HG03135 (cell line): Measurements from ENCODE around the gene ZNF239.
"Not testable (repeated sequence)": the region's sequence is repeated elsewhere in the genome, so short reads cannot be mapped to it uniquely, and the experiment has no call there.

Experiments
- ATAC-seq: cut with Tn5 transposase; IDR thresholded peaks from one replicate; pipeline ENCODE4 v1.9.1; 2021; ENCODE audit warnings: mild to moderate bottlenecking, moderate library complexity; ENCODE audit not compliant: unreplicated experiment

Gene ZNF239

DNA sequence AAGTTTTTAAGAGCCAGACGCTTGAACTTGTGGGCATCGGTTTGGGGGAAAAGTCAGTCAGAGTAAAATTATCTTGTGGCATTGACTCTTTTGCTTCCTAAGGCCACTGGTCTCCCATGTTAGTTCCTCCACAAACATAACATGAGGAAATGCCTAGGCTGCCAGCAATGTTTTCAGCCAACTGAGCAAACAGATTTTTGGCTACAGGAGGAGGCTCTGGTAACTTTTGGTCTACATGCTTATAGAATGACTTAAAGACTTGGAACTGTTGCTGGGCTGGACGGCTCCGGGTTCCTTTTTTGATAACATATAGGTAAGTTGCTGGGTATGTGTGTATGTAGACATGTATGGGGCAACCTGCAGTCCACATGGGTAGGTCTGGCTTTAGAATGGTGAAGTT, 9.6 kb upstream of the ZNF239 start:
- ATAC-seq = no peak

DNA sequence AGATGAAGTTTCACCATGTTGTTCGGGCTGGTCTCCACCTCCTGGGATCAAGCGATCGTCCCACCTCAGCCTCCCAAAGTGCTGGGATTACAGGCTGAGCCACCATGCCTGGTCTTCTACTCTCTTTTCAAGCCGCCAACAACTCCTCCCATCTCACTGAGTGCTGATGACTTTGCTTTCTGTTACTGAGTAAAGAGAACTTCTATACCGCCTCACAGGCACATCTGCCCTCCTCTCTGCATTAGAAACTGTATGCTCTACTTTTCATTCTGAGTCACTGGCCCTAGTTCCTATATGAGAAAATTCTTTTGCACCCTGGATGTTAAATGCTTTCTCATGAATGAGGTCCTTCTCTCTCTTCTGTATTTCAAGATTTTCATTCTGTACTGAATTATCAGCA, 2.2 kb upstream of the ZNF239 start:
- no peak for ATAC-seq

DNA sequence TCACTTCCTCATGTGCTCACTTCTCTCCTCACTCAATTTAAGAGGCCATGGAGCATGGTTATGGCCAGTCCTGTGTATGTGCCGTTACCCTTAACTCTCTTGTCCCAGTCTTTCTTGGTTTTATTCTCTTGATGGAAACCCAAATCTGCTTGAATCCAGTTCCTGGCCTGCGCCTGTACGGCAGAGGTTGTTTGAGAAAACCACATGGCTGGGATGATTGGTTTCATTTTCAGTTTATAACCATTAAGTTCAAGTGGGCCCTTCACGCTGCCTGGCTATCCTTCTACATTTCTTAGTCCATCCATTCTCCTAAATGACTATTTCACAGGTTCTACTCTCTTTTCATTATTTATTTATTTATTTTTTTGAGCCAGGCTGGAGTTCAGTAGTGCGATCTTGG, 1.6 kb upstream of the ZNF239 start:
- ATAC-seq = no peak

DNA sequence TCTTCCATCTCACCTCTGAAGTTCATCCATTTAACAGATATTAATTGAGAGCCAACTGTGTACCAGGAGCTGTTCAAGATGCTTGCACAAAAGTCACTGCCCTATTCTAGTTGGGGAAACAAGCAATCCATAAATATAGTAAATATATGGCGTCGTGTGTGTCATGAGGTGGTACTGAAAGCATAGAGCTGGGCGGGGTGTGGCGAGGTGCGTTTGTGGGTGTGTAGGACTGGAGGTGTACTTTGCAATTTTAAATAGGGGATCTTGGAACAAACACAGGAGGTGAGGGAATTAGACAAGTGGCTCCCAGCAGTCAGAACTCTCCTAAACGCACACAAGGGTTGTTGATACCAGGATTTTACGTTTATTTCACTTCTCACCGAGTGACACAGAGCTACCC, 490 bp upstream of the ZNF239 start:
- ATAC-seq = no peak

DNA sequence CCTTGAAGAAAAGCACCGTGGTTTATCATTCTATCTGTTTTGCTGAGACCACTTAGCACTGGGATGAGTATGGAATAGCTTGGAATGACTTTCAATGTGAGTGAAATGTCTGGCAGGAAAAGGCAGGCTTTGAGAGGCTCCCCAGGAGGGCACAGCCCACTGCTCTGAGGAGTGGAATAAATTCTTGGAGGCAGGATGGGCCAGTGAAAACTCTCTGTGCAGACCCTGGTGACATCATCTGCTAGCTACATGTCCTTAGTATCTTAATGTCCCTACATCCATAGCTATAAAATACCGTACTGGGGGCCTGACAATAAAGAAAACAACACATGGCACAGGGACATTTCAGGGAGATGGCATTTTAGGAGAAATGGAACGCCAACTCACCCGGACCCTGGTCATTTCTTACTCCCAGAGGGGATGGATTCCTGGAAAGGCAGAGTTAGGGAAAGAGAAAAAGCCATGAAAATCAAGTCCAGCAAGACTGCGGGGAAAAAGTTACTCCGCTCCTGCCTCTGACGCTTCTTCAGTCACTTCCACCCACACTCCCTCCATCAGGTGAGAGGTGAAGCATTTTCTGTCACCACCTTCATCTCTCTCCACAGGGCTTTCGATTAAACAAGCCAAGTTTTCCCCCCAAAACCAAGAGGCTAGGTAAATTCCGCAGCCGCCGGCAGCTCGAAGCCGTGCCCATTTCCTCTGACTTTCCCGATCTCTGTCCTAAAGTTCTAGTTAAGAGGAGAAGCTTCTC, 991 bp downstream of the ZNF239 start:
- ATAC-seq = no peak

DNA sequence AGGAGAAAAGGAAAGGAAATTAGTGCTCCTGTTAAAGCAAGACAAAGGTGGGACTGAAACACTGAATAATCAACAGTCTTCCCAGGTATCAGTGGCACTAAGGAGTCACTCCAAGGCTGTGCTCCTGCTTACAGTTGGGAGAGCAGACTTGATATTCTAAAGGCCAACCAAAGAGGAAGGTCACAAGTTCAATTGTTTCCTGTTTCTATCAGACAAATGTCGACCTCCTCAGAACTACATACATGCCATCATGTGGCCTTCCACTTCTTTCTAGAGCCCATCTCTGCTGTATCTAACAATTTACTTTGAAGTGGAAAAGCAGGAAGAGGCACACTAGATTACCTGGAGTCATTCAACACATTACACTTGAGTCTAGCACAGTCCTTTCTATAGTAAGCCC, 3.4 kb downstream of the ZNF239 start:
- no peak for ATAC-seq

DNA sequence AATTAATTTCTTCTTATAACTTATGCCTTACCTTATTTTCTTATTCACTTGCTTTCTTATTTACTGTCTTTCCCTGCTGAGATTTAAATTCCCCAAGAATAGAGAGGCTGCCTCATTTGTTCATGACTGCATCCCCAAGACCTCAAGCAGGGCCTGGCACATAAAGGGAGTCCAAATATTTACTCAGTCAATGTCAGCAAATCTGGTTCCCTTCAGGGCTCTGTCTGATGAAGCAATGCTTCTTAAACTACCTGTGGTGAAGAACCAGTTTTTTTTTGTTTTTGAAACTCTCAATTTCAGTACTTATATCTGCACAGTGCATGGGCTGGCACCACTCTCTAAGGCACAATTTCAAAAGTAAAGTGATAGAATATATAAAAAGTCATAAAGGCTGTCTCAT, 4.7 kb downstream of the ZNF239 start:
- ATAC-seq = no peak

DNA sequence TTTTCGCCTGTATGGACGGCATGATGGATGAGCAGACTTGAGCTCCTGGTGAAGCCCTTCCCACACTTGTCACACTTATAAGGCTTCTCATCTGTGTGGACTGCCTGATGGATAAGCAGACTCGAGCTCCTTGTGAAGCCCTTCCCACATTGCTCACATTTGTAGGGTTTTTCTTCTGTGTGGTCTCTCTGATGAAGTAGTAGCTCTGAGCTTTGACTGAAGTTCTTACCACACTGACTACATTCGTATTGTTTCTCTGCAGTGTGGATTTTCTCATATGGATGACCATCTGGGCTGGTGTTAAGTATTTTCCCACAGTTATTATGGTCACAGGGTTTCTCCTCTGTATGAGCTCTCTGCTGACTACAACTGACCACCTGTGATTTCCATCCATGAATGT, 17.2 kb downstream of the ZNF239 start:
- ATAC-seq = no peak

DNA sequence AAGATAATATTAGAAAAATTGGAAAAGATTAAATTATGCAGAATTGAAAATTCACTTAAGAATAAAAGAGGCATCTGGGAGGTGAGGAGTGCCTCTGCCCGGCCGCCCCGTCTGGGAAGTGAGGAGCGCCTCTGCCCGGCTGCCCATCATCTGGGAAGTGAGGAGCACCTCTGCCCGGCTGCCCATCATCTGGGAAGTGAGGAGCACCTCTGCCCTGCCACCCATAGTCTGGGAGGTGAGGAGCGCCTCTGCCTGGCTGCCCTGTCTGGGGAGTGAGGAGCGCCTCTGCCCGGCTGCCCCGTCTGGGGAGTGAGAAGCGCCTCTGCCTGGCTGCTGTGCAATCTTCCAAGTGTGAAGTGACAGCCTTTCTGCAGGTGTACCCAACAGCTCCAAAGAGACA, 30.7 kb downstream of the ZNF239 start:
- not testable (repeated sequence) for ATAC-seq

DNA sequence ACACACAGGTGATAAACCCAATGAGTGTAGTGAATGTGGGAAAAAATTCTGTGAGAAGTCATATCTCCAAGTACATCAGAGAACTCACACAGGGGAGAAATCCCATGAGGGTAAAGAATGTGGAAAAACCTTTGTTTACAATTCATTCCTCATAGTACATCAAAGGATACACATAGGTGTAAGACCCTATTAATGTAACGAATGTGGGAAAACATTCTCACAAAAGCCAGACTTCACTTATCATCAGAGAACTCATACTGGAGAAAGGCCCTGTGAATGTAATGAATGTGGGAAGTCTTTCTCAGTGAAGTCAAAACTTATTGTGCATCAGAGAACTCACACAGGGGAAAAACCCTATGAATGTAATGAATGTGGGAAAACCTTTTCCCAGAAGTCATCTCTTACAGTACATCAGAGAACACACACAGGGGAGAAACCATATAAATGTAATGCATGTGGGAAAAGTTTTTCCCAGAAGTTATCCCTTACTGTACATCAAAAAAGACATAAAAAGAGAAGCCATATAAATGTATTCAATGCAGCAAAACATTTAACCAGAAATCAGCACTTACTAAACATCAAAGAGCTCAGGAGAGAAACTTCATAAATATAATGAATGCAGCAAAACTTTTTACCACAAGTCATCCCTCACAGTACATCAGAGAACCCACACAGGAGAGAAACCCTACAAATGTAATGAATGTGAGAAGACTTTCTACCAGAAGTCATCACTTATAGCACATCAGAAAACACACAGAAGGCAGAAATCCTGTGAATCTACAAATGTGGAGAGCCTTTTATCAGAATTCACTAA, 49.8 kb downstream of the ZNF239 start:
- no peak for ATAC-seq
